HPDE6-E6E7 (cell line): ENCODE results near the gene CCK.

Experiments
- DNase-seq: peaks from one replicate; pipeline ENCODE4 v3.0.0; 2011; ENCODE audit warnings: missing footprints; ENCODE audit errors: extremely low spot score

Gene CCK

DNA sequence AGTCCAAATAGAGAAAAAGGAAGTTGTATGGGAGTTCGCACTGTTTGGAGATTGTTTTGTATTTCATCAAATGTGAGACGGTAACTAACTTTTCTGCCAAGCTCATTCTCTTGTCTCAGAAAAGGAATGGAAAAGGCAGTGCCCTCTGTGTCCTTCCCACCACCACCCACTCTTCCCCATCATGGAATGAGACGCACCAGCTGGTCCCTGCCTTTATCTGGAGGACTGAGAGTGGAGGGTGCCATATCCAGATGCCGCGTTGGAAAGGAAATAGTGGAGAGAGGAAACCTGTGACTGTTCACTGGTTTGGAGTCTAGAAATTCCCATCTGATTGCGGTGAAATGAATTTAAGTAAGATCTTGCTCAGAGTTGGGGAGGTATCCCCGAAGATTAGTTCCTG is 3.7 kb upstream of the CCK start:
- DNase-seq, result no peak

DNA sequence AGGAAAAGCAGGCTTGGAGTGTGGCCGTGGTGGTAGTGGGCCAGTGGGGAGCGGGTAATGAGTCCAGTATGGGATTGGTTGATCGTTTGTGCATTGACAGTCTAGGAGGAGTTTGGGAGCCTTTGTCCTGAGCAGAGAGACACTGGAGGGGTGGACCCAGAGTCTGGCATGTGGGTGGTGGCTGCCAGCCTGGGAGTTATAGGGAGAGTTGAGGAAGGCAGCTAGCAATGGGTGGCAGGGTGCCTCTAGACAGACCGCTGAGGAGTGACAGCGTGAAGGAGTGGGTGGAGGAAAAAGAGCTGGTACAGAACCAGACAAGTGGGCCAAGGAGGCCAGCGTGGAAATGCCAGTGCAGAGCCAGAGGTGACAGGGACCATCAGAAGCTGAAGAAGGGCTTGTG is 1.9 kb upstream of the CCK start:
- no peak for DNase-seq

DNA sequence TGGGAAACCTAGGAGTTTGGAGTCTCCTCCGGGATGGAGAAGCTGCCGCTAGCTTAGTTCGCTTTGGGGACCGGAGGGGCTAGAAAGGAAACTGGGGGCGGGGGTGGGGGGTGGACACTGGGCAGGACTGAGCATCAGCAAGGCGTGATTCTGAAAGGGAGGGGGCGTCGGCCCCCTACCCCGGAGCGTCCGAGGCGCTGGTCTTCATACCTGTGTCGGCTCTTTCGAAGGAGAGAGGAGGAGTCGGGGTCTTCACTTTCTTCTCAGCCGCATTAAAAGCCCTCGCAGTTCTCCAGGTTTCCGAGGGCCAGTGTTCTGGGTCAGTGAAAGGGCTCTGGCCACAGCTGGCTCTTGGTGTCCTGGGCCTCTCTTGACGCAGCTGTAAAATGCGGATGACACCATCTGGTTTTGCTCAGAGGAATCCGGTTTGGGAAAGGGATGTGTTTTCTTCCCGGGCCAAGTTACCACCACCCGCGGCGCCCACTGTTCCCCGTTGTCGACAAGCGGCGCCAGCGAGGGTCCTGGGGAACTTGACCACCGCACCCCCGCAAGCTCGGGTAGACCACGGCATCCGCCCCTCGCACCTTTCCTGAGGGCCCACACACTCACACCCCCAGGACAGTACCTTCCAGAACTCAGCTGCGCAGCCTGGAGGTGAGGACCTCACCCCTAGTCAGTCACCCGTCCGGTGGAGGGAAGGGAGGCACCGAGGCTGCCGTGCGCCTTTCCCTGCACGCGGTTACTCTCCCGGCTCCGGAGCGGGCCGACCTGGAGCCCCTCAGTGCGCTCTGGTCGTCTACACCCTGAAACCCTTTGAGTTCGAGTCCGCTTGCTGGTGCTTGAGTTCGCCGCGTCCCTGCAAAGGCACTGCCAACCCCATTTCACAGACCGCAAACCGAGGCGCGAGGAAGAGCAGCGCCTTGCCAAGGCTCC is 660 bp downstream of the CCK start:
- DNase-seq, result no peak

DNA sequence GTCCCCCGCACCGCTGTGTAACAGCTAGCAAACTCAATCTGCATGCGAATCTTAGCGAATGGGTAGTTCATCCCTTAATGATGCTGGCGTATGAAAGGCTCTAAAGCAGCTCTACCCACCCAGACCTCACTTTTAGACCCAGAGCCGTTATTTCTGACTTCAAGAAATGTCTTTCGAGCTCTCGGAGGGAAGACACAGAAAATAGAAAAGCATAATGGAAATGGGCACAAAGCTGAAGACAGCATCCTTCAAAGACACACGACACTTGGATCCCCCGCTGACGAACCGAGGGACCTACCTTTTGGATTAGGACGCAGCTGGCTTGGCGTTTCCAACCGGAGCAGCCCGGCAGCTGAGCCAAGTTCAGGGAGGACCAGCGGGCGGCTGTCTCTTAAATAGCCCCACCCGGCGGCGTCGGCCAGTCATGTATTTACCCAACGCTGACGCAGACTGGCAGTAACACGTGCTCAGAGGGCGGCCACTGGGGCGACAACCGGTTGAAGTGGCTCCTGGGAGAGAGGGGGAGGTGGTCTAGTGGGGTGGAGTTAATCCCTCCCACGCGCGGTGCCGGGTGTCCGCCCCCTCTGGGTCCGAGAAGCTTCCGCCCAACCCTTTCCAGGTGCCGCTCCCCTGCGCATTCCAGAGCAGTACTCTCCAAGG is 1.5 kb downstream of the CCK start:
- DNase-seq, result no peak

DNA sequence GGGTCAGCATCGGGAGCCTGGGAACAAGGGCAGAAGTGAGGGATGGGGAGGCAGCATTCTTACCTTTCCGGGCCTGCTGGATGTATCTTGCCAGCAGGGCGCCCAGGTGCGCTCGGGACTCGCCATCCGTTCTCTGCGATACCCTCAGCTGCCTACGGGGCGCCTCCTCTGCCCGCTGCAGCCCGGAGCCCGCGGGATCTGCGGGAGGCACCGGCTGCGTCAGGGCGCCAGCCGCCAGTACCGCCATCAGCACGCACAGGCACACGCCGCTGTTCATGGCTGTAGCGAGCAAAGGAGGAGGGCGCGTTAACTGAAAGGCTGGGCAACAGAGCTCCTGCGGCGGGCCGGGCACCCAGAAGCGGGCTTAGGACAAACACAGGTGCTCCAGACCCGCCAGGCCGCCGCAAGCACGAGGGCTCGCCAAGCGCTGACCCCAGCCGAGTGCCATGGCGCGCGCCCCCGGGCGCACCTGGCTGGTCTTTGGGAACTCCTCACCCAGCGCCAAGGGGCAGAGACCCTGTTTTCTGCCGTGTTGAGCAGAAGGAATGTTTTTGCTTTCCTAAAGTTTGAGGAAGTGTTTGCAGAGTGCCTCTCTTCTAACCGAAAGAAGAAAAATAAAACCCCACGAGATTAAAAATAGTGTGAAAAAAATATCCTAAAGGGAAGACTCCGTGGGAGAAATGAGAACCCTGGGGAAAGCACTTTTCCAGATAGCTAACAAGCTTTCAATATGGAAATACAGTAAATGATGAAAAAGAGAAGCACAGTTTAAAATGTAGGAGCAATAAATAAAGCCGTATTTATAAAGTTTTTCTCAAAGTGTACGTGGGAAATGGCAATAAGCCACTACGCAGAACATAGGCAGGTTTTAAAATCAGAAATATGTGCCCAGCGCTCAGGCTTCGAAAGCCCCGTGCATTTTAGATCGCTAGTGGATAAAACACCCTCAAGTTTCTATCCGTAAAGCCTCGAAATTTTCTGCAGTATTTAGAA is 2.3 kb downstream of the CCK start:
- DNase-seq, result no peak

DNA sequence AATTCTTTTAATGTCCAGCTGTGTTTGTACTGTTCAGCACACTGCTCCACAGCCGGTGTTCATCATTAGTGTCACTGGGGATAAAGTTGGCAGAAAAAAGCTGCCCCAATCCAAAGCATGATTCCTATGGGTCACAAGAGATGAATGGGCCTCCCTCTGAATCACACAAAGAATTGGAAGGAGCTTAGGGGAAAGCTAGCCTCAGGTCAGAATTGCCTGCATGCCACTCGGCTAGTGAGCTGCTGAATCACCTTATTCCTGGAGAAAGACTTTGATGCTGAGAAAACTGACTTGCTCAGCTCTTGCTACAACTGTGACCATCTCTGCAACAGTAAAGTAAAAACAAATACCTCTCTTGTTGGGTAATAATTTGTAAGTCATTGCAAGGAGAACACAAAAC is 3.5 kb downstream of the CCK start:
- DNase-seq, result no peak

DNA sequence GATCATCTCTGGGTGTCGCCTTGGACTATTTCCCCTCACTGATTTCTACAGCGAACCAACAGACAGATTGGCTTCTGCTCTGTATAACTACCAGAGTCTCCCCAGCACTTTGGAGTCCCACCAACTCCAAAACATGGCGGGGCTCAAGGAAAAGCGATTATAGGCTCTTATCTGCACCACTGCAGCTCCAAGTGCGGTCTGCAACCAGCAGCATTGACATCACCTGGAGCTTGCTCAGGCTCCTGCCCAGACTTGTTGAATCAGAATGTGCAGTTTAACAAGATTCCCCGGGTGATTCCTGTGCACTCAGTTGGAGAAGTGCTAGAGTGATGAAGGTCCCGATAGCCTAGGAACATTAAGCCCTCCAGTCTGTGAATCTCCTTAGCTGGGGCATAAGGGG is 9.0 kb downstream of the CCK start:
- DNase-seq, result peak; percentile 34

DNA sequence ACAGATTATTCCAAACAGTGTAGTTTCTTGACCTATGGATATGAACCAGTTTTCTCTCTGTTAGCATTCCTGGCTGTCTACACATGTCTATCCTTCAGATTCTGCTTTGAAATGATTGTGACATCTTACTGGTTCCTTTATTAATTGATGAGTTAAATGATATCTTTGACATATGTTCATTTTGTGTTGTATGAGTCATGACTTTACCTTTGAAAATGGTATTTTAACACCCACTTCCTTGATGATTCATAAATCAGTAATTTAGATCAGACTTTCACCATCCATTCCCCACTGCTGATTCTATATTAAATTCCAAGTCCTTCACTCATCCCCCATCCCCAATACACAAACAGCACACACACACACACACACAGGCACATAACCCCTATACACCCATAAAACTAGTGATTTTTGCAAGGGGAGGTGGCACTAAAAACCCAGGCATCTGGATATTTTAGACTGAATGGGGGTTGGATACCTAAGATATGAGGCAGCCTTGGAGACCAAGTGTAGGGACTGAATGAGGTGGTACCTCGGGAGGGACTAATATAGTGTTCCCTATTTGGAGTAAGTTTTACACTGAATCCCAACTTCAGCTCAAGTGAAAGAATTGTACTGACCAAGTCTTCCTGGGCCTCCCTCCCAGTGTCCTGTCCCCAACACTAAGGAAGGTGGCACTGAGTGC is 9.7 kb downstream of the CCK start:
- no peak for DNase-seq

DNA sequence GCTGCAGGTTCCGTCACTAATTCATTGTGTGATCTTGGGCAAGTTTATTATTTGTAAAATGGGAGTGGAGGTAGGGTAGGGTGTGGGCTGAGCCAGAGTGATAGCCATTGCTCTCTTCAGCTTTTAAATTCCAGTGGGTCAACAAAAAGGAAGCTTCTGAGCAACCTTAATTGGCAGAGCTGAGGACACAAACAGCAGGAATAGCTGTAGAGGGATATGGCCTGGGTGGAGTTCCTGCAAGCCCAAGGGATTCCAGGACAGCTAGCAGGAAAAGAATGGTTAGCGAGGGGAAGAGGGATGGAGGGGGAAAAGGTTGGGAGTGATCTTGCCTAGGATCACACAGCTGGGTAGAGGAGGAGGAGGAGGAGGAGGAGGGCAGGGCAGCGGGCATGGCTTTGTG is 11.4 kb downstream of the CCK start:
- DNase-seq, result no peak

DNA sequence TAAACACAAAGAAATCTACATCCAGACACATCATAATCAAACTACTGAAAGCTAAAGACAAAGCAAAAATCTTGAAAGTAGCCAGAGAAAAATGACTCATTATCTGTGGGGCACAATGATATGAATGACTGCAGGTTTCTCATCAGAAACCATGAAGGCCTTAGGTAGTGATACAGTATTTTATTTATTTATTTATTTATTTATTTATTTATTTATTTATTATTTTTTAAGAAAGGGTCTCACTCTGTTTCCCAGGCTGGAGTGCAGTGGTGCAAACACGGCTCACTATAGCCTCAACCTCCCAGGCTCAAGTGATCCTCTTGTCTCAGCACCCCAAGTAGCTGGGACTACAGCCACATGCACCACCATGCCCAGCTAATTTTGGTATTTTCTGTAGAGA is 15.2 kb downstream of the CCK start:
- no peak for DNase-seq

DNA sequence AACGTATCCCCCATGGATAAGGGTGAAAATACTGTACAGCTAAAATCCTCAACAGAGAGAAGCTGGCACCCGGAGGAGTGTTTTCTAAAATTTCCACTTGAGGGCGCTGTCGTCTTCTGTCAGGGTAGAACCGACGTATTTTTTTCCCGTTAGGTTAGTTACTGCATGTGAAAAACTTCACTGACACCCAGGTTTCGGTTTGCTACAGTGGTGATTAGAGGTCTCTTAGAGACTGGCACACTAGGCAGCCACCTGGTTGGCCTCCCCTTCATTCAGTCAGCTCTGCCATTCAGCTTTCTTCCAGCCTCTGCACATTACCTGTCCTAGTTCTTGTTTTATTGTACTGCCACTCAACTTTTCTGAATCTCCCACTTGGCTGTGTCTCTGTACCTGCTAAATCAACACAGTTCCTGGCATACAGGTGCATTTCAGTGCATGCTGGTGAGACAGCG is 18.4 kb downstream of the CCK start:
- DNase-seq, result no peak

DNA sequence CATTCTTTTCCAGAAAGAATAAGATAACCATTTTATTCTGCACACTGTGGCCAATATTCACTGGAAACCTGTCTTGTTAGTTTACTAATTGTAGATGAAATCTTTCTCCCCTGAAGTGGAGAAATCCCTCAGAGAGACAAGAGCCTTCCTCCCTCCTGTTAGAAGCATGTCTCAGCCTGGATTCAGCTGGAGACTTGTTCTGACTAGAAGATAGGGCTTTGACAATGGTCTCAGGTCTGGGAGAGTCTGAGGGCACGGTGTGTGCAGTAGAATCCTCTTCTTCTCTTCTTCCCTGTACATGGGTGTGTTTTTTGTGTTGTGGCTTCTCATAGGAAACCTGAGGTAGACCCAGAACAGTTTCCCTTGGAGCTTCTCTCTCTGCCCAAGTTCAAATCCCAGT is 19.9 kb downstream of the CCK start:
- DNase-seq, result no peak

DNA sequence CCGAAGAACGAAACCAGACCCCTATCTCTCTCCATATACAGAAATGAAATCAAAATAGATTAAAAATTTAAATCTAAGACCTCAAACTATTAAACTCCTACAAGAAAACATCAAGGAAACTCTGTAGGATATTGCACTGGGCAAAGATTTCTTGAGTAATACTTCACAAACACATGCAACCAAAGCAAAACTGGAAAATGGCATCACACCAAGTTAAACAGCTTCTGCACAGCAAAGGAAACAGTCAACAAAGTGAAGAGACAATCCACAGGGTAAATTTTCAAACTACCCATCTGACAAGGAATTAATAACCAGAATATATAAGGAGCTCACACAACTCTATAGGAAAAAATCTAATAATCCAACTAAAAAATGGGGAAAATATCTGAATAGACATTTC is 29.4 kb downstream of the CCK start:
- no peak for DNase-seq

DNA sequence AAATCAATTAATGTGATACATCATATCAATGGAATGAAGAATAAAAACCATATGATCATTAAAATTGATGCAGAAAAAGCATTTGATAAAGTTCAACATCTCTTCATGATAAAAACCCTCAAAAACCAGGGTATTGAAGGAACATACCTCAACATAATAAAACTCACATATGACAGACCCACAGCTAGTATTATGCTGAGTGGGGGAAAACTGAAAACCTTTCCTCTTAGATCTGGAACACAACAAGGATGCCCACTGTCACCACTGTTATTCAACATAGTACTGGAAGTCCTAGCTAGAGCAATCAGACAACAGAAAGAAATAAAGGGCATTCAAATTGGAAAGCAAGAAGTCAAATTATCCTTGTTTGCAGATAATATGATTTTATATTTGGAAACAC is 30.5 kb downstream of the CCK start:
- no peak for DNase-seq

DNA sequence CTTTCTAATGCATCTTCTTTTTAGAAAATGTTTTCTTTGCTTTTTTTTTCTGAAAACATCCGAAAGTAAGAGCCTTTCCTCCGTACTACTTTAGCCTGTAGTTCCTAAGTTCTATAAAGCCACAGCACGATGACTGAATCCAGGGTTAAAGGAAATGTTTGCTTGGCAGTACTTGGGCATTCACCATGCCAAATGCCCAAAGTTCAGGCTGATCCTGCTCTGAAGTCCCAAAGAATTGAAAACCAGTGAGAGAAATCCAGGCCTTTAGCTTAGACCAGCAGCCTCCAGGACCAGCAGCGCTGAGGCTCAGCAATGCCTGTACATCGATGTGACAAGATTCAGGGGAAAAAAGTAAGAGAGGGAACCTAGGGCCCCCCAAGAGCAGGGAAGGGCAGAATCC is 35.1 kb downstream of the CCK start:
- no peak for DNase-seq

DNA sequence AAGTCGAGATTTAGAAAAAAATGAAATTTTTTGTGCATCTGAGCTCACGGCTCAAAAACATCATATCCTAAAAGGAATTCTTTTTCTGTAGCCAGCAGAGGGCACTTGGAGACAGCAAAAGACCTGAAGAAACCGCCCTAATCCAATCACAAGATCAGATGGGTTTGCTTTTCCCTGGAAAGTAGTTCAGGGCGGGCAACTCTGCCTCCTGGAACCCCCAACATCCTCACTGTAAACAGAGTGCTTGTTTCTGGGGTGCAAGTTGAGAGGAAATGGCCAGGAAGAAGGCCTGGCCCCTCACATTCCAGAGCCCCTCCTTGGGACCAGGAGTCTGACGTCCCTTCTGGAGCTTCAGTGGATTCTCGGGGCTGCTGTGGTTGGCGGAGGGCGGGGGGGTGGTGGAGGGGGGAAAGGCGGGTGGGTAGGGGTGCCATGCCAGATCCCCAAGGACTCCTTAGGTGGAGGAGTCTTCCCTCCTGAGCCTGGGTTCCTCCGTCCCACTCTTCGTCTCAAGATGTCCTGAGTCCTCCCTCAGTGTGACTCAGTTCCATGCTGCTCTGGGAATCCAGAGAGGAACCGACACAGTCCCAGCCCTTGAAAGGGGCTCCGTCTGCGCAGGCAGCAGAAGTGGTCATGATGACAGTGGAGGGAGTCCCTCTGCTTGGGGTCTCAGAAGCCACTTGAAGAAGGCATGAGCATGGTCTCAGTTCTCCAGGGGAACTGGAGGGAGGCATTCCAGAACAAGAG is 35.9 kb downstream of the CCK start:
- DNase-seq, result peak; percentile 11

DNA sequence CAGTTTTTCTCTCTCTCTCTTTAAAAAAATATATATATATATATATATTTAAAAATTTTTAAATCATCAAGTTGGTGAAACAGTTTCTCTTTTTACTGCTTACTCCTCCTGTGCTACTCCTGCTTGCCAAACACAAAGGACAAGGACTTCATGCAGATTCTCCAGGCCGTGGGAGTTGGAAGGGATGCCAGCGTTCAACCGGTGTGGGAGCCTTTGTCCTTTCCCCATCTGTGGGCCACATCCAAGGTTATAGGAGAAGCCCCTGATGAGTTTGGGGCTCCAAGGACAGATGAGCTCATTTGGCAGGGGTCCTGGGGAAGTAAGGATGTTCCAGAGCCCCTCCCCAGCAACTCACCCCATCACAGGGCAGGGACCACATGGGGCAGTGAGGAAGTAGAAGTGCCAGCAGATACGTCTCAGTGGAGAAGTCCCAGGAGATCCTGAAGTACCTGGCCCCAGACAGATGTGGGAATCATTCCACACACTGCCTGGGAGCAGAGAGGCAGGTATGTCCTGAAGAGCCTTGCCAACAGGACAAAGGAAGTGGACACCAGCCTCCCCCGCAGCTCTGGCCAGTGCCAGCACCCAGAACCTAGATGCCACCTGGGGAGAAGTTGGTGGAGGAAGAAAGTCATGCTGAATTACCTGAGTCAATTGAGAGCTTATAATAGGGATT is 36.6 kb downstream of the CCK start:
- DNase-seq, result no peak

DNA sequence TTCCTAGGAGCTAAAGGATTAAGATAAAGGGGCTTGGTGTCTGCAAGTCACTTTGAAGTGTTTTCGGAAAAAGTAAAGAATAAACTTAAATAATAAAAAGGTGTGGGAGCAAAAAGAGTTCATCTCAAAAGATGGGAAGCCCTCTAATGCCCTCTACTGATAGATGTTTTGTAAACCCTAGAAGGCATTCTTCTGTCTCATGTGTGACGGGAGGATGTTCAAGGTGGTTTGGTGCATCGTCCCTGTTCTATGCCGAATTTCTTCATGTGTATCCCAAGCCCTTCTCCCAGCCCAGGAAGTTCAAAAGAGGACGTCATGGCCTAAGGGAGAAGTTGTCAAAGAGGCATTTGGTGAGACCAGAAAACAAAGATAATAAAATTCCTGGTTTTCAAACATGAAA is 37.2 kb downstream of the CCK start:
- no peak for DNase-seq

DNA sequence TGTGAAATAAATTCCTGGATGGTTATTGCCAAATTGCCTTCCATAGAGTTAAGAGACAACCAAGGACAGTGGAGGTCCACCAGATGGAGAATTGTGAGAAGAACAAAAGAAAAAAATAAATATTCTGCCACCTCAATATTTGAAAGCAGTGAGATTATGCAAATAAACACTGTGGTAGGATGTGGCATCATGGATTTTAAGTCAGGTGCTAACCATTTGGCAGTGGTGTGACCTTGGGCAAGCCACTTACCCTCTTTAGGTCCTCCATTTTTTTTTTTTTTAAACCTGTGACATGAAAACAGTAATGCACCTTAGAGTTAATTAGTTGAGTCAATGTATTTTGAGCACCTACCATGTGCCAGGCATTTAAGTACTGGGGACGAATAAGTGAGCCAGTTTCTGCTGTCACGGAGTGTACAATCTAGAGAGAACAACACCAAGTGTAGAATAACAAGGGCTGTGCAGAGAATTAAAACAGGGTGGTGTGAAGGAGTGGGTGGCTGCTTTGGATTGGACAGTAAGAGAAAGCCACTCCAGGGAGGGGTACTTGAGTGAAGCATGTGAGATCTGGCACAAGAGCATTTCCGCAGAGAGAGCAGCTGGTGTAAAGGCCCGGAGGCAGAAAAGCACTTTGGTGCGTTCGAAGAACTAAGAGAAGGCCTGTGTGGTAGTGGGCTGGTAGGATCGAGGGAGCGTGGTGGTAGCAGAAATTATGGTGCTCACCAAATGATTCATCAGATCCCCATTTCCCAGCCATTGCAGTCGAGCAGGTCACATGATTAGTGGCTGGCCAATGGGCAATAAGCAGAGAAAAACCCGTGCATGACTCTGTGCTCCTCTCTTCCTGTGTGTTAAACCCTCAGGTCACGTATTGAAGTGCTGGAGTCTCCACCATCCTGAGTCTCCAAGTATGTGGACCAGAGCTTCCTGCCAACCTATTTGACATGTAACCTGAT is 39.2 kb downstream of the CCK start:
- DNase-seq, result peak; percentile 2
